Thyroid gland (tissue), 4 donors: ENCODE results near the gene ERLIN1.

Experiments used
- POLR2A ChIP-seq, 2 donors: fragments of 450-650 bp; IDR thresholded peaks; one replicate each; pipeline ENCODE4 v1.6.1; 2017; ENCODE audit warnings: antibody characterized with exemption in 2 of 2, mild to moderate bottlenecking in 2 of 2, moderate library complexity in 1 of 2
- TF ChIP-seq, protein P1 (sequence below), 6 experiments: fragments of 200-600 bp in 3 of 6; fragments of 450-650 bp in 3 of 6; sonication (generic) in 3 of 6; IDR thresholded peaks; one replicate each; pipeline ENCODE4 v1.5.1; 2016 to 2019; ENCODE audit warnings: antibody characterized with exemption in 6 of 6, mild to moderate bottlenecking in 2 of 6, inconsistent platforms in 1 of 6, moderate library complexity in 1 of 6

DNA sequence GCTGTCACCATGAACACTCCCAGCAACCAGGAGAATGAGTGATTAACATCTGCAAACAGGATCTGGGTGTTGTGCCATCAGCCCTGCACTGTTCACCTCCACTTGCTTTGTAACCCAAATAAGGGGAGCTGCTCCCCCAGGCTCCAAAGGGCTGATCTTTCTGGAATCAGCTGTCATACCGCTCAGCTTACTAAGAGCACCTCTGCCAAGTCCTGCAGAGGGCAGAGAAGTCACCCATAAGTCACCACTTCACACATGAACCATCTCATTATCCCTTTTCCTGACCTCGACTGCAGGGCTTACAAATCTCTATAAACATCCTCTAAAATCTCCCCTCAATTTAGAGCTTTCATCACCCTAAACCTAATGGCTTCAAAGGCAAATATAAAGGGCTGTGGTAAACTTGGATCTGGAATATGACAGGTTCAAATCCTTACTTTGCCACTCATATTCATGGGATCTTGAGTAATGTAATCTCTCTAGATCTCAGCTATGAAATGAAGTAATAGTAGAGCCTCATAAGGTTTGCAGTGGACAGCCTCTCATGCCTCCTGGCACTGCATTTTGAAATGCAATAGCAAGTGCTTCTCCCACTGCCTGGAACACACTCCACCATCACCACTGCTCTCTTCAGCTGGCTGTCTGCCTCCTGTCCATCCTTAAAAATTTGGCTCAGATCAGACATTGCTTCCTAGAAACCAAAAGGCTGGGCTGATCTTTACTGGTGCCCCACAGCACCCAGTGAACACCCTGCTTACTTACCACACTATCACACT, 38.8 kb downstream of the ERLIN1 start:
- TF ChIP-seq, protein P1, sequence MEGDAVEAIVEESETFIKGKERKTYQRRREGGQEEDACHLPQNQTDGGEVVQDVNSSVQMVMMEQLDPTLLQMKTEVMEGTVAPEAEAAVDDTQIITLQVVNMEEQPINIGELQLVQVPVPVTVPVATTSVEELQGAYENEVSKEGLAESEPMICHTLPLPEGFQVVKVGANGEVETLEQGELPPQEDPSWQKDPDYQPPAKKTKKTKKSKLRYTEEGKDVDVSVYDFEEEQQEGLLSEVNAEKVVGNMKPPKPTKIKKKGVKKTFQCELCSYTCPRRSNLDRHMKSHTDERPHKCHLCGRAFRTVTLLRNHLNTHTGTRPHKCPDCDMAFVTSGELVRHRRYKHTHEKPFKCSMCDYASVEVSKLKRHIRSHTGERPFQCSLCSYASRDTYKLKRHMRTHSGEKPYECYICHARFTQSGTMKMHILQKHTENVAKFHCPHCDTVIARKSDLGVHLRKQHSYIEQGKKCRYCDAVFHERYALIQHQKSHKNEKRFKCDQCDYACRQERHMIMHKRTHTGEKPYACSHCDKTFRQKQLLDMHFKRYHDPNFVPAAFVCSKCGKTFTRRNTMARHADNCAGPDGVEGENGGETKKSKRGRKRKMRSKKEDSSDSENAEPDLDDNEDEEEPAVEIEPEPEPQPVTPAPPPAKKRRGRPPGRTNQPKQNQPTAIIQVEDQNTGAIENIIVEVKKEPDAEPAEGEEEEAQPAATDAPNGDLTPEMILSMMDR (IDR thresholded peaks at IDR 0.05) = no peak
- no peak for TF ChIP-seq POLR2A (IDR thresholded peaks at IDR 0.05)
